Heart right ventricle (tissue), 16 donors: Measurements from ENCODE around the gene ROBO1. TPM values are rescaled to one million over a fixed set of nuclear protein-coding genes. Genes with fewer than 3 reads are reported as not detected.
A peak's percentile ranks its signal among the peaks of the same experiment; 100 is the strongest.

Experiments
- ATAC-seq, 8 donors: fragments of 200-7000 bp; cut with Tn5 transposase; one replicate each; pipeline ENCODE4 v1.9.1; 2020; ENCODE audit warnings: mild to moderate bottlenecking in 8 of 8, moderate library complexity in 8 of 8, moderate number of reproducible peaks in 1 of 8
- DNase-seq, 2 donors: peaks; one replicate each; pipeline ENCODE4 v3.0.0-alpha.2; 2020
- H3K27ac ChIP-seq, 10 donors: fragments of 200-600 bp; sonication (generic) in 2 of 10; one replicate each; pipeline versions ENCODE4 v1.5.0 to v1.8.0; 2020 to 2022; ENCODE audit warnings: mild to moderate bottlenecking in 3 of 10
- H3K27me3 ChIP-seq, 7 donors: fragments of 200-600 bp; one replicate each; pipeline ENCODE4 v1.8.0; 2021 to 2022; ENCODE audit warnings: mild to moderate bottlenecking in 2 of 7
- H3K36me3 ChIP-seq, 9 donors: fragments of 200-600 bp; sonication (generic) in 1 of 9; one replicate each; pipeline versions ENCODE4 v1.5.0 to v1.8.0; 2020 to 2022; ENCODE audit warnings: mild to moderate bottlenecking in 2 of 9
- H3K4me1 ChIP-seq, 9 donors: fragments of 200-600 bp; sonication (generic) in 1 of 9; one replicate each; pipeline versions ENCODE4 v1.5.0 to v1.8.0; 2020 to 2022; ENCODE audit warnings: mild to moderate bottlenecking in 4 of 9
- H3K4me3 ChIP-seq, 10 donors: fragments of 200-600 bp; sonication (generic) in 2 of 10; one replicate each; pipeline versions ENCODE4 v1.5.0 to v1.8.0; 2020 to 2022; ENCODE audit warnings: mild to moderate bottlenecking in 7 of 10, moderate library complexity in 2 of 10
- H3K9me3 ChIP-seq, 11 donors: fragments of 200-600 bp in 10 of 11; sonication (generic) in 2 of 11; one replicate each; pipeline versions ENCODE4 v1.5.0 to v1.8.0; 2013 to 2022; ENCODE audit warnings: mild to moderate bottlenecking in 2 of 11, control low read depth in 1 of 11, moderate library complexity in 1 of 11
- CTCF ChIP-seq, 9 donors: fragments of 200-600 bp; sonication (generic) in 2 of 9; IDR thresholded peaks; one replicate each; pipeline versions ENCODE4 v1.5.0 to v1.8.0; 2021 to 2022; ENCODE audit warnings: antibody characterized with exemption in 9 of 9, mild to moderate bottlenecking in 5 of 9, moderate library complexity in 1 of 9
- WGBS, 2 donors: extraction: QIAGEN DNeasy Blood & Tissue Kit; methylation state at CpG; one replicate each; pipeline ENCODE4 v1.1.7; 2013; ENCODE audit warnings: inconsistent platforms in 1 of 2; 5-methylcytosine and 5-hydroxymethylcytosine counted together
- intact Hi-C, 10 donors: fragments of 100-400 bp; cut with DNase I; formaldehyde crosslinking; loops; one replicate each; pipeline versions ENCODE4 v1.11.1 to v1.14.2; 2022
- polyA plus RNA-seq, 2 donors: library from polyadenylated mRNA; stranded (reverse); fragments of 200-250 nt; gene quantifications; one replicate each; pipeline ENCODE4 v1.2.3, GENCODE V29; 2013
- total RNA-seq, 10 donors: library from RNA; stranded (reverse); fragmentation: NEBNext Ultra II Directional in 3 of 10; extraction: Animal tissue kit (Norgen Biotek cat#: 25700) in 3 of 10; gene quantifications; one replicate each; pipeline versions ENCODE4 v1.2.1 to v1.2.4, GENCODE V29; 2021 to 2023
- donor health status: Arrhythmogenic right ventricular cardiomyopathy.
- donor health status: ischemic (EF 13 %, LVEDD 7.1; RV severe dilation, severe dysfunction).
- donor health status: healthy with polysubstance abuse.
- donor health status: DM: no; HTN: yes; CAD: no.
- donor health status: DM: no; HTN: no; CAD: no.
- donor health status: ischemic (EF 25% LVEDD 6.9; RV normal size, moderate dysfunction).
- donor health status: ischemic (EF 25% LVEDD 5.7; RV mildly dilated, moderate dysfunction).
- donor health status: healthy.
- donor health status: DM: yes; HTN: yes; CAD: no.
- donor health status: Ischemic cardiomyopathy.
- donor health status: ischemic (EF 35%, LVEDD 5.7; RV mildly dilated, moderate dysfunction).
- donor health status: nonischemic (EF 11% LVEDD 7.7; RV severe dilation, severe dysfunction).
- donor health status: DM: yes; HTN: yes; CAD: no.
- donor health status: PGD.
- donor health status: ischemic (EF 29% LVEDD 5.4; RV normal size, mild dysfunction).
- donor health status: nonischemic (EF 23%, LVEDD 6.1; RV moderate dilation, normal function).

The ROBO1 gene
- total and polyA plus RNA-seq, 12 donors, result 2.8 to 13.9 (median 5.6) TPM

DNA sequence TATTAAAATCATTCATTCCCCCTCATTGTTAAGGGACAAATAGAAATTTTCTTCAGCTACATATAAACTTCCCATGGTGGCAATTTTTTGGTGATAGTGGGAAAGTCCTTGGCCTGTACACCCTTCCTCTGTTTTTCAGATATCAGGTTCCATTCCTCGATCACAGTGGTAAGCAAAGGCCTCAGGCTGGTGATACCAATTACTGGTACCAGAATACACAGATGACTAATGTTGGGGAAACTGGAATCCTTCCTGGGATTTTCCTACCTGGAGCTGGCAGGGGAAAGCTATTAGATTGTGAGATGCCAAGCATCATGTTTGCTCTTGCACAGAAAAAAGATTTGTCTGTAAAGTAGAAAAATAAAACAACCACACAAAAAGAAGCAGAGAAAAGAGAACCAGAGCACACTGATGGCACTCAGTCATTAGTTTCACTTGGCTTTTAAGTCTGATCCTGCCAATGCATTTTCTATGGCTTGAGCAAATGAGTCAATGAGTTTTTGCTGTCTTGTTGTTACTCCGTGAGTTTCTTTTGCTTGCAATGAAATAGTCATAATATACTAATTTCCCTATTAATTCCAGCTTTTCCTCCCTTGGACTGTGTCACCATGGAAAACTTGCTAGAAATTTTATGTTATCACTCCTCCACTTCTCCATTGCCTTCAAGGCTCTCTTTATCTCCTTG is 795.0 kb downstream of the ROBO1 start:
- no peaks in the 10 kb centered on the region for H3K36me3 ChIP-seq
- H3K4me3 ChIP-seq, result no peak overlapping the region
- 93 to 94% methylated on average over 2 of the region's 2 CpGs for WGBS, 2 donors
- no peak overlapping the region for H3K27ac ChIP-seq
- no peak for DNase-seq
- no peak for ATAC-seq
- no peak for TF ChIP-seq CTCF (IDR thresholded peaks at IDR 0.05)
- H3K9me3 ChIP-seq, result no peaks in the 10 kb centered on the region
- intact Hi-C loops, result loop anchor here in 1 of 10 donors (10.0 kb wide), 1 partner anchor 128 kb away; no protein-coding TSS in a partner anchor
- H3K27me3 ChIP-seq, result no peaks in the 10 kb centered on the region
- peaks cover 0 to 5% (median 0%) of the 10 kb centered on the region in 9 donors for H3K4me1 ChIP-seq

DNA sequence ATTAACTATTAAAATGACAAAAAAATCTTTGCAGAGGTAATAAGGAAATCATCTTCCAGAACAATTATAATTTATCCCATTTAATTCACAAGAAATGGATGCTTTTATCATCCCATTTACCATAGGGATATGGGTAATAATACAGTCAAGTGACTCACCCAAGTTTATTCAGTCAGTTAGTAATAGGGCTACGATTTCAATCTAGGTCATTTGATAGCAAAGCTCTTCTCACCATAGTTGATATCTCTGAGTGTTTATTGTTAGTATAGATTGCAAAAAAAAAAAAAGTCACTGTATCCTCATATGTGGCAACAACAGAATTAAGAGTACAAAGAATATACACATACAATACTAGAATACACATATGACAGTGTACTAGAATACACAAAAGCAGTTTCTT is 797.1 kb downstream of the ROBO1 start:
- Histone ChIP-seq H3K4me3 (no peak overlapping the region), H3K4me1 (peaks cover 0 to 5% (median 0%) of the 10 kb centered on the region in 9 donors), H3K36me3 (no peaks in the 10 kb centered on the region), H3K27ac (no peak overlapping the region), H3K27me3 (no peaks in the 10 kb centered on the region), H3K9me3 (peaks cover 0 to 4% (median 0%) of the 10 kb centered on the region in 11 donors)
- 68 to 83% methylated on average over 1 of the region's 1 CpG for WGBS, 2 donors
- intact Hi-C loops, result loop anchor here in 1 of 10 donors (10.0 kb wide), 1 partner anchor 126 kb away; no protein-coding TSS in a partner anchor
- DNase-seq (no peak), ATAC-seq (no peak)
- no peak for TF ChIP-seq CTCF (IDR thresholded peaks at IDR 0.05)

- H3K4me3 ChIP-seq, result no peak overlapping the region
- ATAC-seq (peak in 2 of 8 donors; percentile 53 to 75), DNase-seq (peak in 1 of 2 donors; percentile 13)
- no peaks in the 10 kb centered on the region for H3K27me3 ChIP-seq
- intact Hi-C loops, result no loop called here
- WGBS, 2 donors, result 65 to 66% methylated on average over 2 of the region's 2 CpGs
- peaks cover 0 to 5% (median 0%) of the 10 kb centered on the region in 9 donors for H3K4me1 ChIP-seq
- TF ChIP-seq CTCF (IDR thresholded peaks at IDR 0.05), result no peak
- peaks cover 0 to 4% (median 0%) of the 10 kb centered on the region in 11 donors for H3K9me3 ChIP-seq
- H3K36me3 ChIP-seq, result no peaks in the 10 kb centered on the region
- no peak overlapping the region for H3K27ac ChIP-seq
These were observed 798.3 kb downstream of the ROBO1 start for GRCh38 chr3:78969483-78969882.

- Histone ChIP-seq H3K27me3 (no peaks in the 10 kb centered on the region), H3K9me3 (peaks cover 0 to 4% (median 0%) of the 10 kb centered on the region in 11 donors), H3K36me3 (no peaks in the 10 kb centered on the region), H3K4me1 (peaks cover 0 to 5% (median 0%) of the 10 kb centered on the region in 9 donors), H3K27ac (no peak overlapping the region), H3K4me3 (no peak overlapping the region)
- TF ChIP-seq CTCF (IDR thresholded peaks at IDR 0.05), result no peak
- no peak for DNase-seq
- intact Hi-C loops, result no loop called here
- no peak for ATAC-seq
- WGBS, 2 donors, result 52 to 63% methylated on average over 1 of the region's 1 CpG
These were observed 800.7 kb downstream of the ROBO1 start for GRCh38 chr3:78967061-78967460.
